Natural killer cell (primary cell): ENCODE results near the gene DOK6. TPM values are rescaled to one million over a fixed set of nuclear protein-coding genes. Genes with fewer than 3 reads are reported as not detected.

Experiments
- ATAC-seq, 3 donors: fragments of 150-1000 bp in 2 of 3; fragments of 200-7000 bp in 1 of 3; cut with Tn5 transposase; 1 replicate in 1 of 3; 2 replicates in 2 of 3; pipeline ENCODE4 v1.10.0; 2021; ENCODE audit warnings: mild to moderate bottlenecking in 2 of 3, moderate library complexity in 2 of 3
- DNase-seq, 2 donors: peaks; one replicate each; pipeline versions ENCODE4 v3.0.0 to v3.0.0-alpha.2; 2013 to 2021; ENCODE audit warnings: mixed read lengths in 1 of 2
- H3K27ac ChIP-seq: one replicate; pipeline ENCODE4 v1.5.1; 2013; ENCODE audit warnings: mild to moderate bottlenecking, low read length
- H3K27me3 ChIP-seq: one replicate; pipeline ENCODE4 v1.6.1; 2013; ENCODE audit warnings: low read length; ENCODE audit not compliant: control insufficient read depth, insufficient read depth
- H3K36me3 ChIP-seq: one replicate; pipeline ENCODE4 v1.6.1; 2013; ENCODE audit warnings: low read length; ENCODE audit not compliant: control insufficient read depth, insufficient read depth
- H3K4me1 ChIP-seq: one replicate; pipeline ENCODE4 v1.6.1; 2013; ENCODE audit warnings: low read length; ENCODE audit not compliant: control insufficient read depth, insufficient read depth
- H3K4me3 ChIP-seq: one replicate; pipeline ENCODE4 v1.5.1; 2013; ENCODE audit warnings: low read length
- H3K9me3 ChIP-seq: one replicate; pipeline ENCODE4 v1.6.1; 2013; ENCODE audit warnings: low read length; ENCODE audit not compliant: control insufficient read depth, insufficient read depth
- H3K27ac Mint-ChIP-seq, 2 donors: one replicate each; pipeline ENCODE4 v1.8.0; 2022; ENCODE audit warnings: mild to moderate bottlenecking in 2 of 2, mixed read lengths in 2 of 2, moderate library complexity in 1 of 2
- H3K27me3 Mint-ChIP-seq, 2 donors: one replicate each; pipeline ENCODE4 v1.8.0; 2022; ENCODE audit warnings: low read depth in 2 of 2, mixed read lengths in 2 of 2
- H3K36me3 Mint-ChIP-seq: one replicate; pipeline ENCODE4 v1.8.0; 2022; ENCODE audit warnings: mixed read lengths
- H3K4me1 Mint-ChIP-seq, 2 donors: one replicate each; pipeline ENCODE4 v1.8.0; 2022; ENCODE audit warnings: mixed read lengths in 2 of 2
- H3K4me3 Mint-ChIP-seq: one replicate; pipeline ENCODE4 v1.8.0; 2022; ENCODE audit warnings: mild to moderate bottlenecking, moderate library complexity, mixed read lengths
- H3K9me3 Mint-ChIP-seq, 2 donors: one replicate each; pipeline ENCODE4 v1.8.0; 2022; ENCODE audit warnings: mixed read lengths in 2 of 2
- WGBS: methylation state at CpG from one replicate; pipeline ENCODE4 v1.1.7; 2013; ENCODE audit warnings: missing lambda C conversion rate; ENCODE audit not compliant: insufficient coverage; 5-methylcytosine and 5-hydroxymethylcytosine counted together
- intact Hi-C: fragments of 100-400 bp; cut with micrococcal nuclease; formaldehyde crosslinking; loops from one replicate; pipeline ENCODE4 v1.14.2; 2022
- total RNA-seq, 4 donors: library from RNA; stranded (reverse); fragments of 120-200 nt in 1 of 4; gene quantifications; one replicate each; pipeline versions ENCODE4 v1.2.3 to v1.2.4, GENCODE V29; 2013 to 2022
- TF ChIP-seq, protein P1 (sequence below): fragments of 200-600 bp; IDR thresholded peaks from one replicate; pipeline ENCODE4 v1.8.0; 2022; ENCODE audit warnings: antibody characterized with exemption

Gene DOK6
- total RNA-seq, 3 donors from 2014 or later (not counting 1 experiment from before 2014, with no cell fraction given), result 0.02 TPM; not detected in 2

DNA sequence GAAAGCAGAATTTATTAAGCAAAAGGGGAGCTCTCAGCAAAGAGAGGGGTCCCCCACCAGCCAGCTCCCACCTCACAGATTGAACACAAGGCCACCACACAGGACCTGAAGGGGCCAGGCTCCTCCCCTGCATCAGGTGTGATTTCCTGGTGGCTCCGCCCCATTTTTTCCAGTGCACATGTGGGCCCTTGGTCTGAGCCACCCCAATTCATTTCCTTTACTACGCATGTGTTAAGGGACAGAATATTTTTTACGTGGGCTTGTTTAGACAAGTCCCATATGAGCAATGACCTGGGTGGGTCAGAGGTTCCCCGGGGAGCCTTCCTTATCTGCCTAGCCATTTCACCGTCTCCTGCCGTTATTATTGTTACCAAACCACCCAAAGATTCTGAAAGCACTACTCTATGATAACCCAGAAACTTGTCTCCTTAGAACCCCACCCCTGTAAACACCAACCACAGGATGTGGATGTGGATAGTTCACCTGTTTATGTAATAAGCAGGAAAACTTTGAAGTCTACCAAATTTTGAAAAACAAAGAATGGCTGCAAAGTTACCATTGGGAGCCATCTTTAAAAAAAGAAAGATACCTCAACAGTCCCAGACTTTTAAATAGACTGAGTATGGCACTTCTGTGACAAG, 355.3 kb downstream of the DOK6 start:
- Histone ChIP-seq H3K4me3 (no peak overlapping the region), H3K27ac (no peak overlapping the region), H3K36me3 (no peaks in the 10 kb centered on the region), H3K9me3 (no peaks in the 10 kb centered on the region), H3K4me1 (no peaks in the 10 kb centered on the region), H3K27me3 (no peaks in the 10 kb centered on the region)
- Mint-ChIP-seq H3K36me3 (peaks cover 3% of the 10 kb centered on the region), H3K4me3 (no peak overlapping the region), H3K9me3 (no peaks in the 10 kb centered on the region), H3K27ac (no peak overlapping the region), H3K4me1 (peaks cover 9 to 11% of the 10 kb centered on the region in 2 donors), H3K27me3 (no peaks in the 10 kb centered on the region)
- intact Hi-C loops, result no loop called here
- TF ChIP-seq, protein P1, sequence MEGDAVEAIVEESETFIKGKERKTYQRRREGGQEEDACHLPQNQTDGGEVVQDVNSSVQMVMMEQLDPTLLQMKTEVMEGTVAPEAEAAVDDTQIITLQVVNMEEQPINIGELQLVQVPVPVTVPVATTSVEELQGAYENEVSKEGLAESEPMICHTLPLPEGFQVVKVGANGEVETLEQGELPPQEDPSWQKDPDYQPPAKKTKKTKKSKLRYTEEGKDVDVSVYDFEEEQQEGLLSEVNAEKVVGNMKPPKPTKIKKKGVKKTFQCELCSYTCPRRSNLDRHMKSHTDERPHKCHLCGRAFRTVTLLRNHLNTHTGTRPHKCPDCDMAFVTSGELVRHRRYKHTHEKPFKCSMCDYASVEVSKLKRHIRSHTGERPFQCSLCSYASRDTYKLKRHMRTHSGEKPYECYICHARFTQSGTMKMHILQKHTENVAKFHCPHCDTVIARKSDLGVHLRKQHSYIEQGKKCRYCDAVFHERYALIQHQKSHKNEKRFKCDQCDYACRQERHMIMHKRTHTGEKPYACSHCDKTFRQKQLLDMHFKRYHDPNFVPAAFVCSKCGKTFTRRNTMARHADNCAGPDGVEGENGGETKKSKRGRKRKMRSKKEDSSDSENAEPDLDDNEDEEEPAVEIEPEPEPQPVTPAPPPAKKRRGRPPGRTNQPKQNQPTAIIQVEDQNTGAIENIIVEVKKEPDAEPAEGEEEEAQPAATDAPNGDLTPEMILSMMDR, result no peak
- ATAC-seq (no peak), DNase-seq (peak in 1 of 2 donors; percentile 25)
- 90% methylated on average over 5 of the region's 6 CpGs for WGBS

DNA sequence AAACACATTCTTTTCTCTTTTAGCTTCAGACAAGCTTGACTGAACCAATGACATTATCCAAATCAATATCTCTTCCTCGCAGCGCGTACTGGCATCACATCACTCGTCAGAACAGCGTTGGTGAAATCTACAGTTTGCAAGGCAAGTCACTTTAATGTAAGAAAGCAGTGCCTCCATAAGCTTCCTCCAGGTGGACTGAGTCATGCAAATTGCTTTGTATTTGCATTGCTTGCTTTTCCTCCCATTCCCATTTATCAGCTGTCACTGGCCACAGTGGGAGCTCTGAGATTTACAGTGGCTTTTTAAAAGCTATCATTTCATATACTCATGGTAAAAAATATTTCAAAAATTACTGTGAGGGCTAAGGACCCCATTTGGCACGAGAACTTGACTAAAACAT, 357.0 kb downstream of the DOK6 start:
- 87% methylated on average over 5 of the region's 6 CpGs for WGBS
- Histone ChIP-seq H3K27ac (no peak overlapping the region), H3K36me3 (no peaks in the 10 kb centered on the region), H3K27me3 (no peaks in the 10 kb centered on the region), H3K9me3 (no peaks in the 10 kb centered on the region), H3K4me1 (no peaks in the 10 kb centered on the region), H3K4me3 (no peak overlapping the region)
- DNase-seq, result no peak
- Mint-ChIP-seq H3K27ac (no peak overlapping the region), H3K36me3 (no peaks in the 10 kb centered on the region), H3K9me3 (no peaks in the 10 kb centered on the region), H3K27me3 (no peaks in the 10 kb centered on the region), H3K4me3 (no peak overlapping the region), H3K4me1 (peaks cover 9 to 11% of the 10 kb centered on the region in 2 donors)
- TF ChIP-seq, protein P1, result no peak
- intact Hi-C loops, result no loop called here
- no peak for ATAC-seq

DNA sequence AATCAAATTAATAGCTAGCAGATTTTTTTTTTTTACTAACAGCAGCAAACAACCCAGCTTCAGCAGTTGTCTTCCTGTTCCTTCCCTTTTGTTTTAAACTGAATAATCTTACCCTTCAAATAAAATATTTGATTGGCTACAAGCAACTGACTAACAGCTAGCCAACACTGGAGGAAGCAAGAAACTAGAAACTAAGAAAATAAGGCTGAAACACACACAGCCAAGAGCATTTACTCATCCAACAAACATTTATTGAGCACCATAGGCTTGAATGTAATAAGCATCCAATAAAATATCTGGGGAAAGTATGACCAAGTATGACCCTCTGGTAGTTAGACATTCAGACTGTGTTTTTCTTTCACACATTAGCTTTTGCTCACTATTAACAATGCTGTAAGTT, 357.8 kb downstream of the DOK6 start:
- H3K27ac Mint-ChIP-seq, result no peak overlapping the region

More for the DNA sequence above, 357.8 kb downstream of the DOK6 start:
- Mint-ChIP-seq H3K9me3 (no peaks in the 10 kb centered on the region), H3K27me3 (no peaks in the 10 kb centered on the region), H3K4me1 (peaks cover 9 to 11% of the 10 kb centered on the region in 2 donors), H3K36me3 (peaks cover 6% of the 10 kb centered on the region), H3K4me3 (no peak overlapping the region)
- intact Hi-C loops, result no loop called here
- no peaks in the 10 kb centered on the region for H3K9me3 ChIP-seq
- H3K27me3 ChIP-seq, result no peaks in the 10 kb centered on the region
- H3K4me1 ChIP-seq, result no peaks in the 10 kb centered on the region
- TF ChIP-seq, protein P1, result no peak
- ATAC-seq, result no peak
- DNase-seq, result no peak
- H3K4me3 ChIP-seq, result no peak overlapping the region
- no peak overlapping the region for H3K27ac ChIP-seq
- H3K36me3 ChIP-seq, result no peaks in the 10 kb centered on the region
